GM18870 (cell line): ENCODE results near the gene MOB1B.
"Not testable (repeated sequence)": the region's sequence is repeated elsewhere in the genome, so short reads cannot be mapped to it uniquely, and the experiment has no call there.

ENCODE experiments used
- ATAC-seq: cut with Tn5 transposase; IDR thresholded peaks from one replicate; pipeline ENCODE4 v1.9.1; 2021; ENCODE audit warnings: moderate library complexity; ENCODE audit not compliant: unreplicated experiment

MOB1B gene

GRCh38 chr4:70901984-70902576 is at the start of gene MOB1B:
TSS of gene MOB1B (plus strand) at chr4:70902369. CDS start at chr4:70902537, 168 bp downstream.
- ATAC-seq, result peak; percentile 84

GRCh38 chr4:70855464-70855863 is 46.7 kb upstream of the MOB1B start:
- ATAC-seq, result no peak

GRCh38 chr4:70858454-70858853 is 43.7 kb upstream of the MOB1B start:
- no peak for ATAC-seq

GRCh38 chr4:70859066-70859465 is 43.1 kb upstream of the MOB1B start:
- ATAC-seq, result no peak

- ATAC-seq, result peak; percentile 91
These were observed 38.9 kb upstream of the MOB1B start for GRCh38 chr4:70863099-70863790.

- ATAC-seq, result no peak
These were observed 33.4 kb upstream of the MOB1B start for GRCh38 chr4:70868778-70869177.

GRCh38 chr4:70873216-70873615 is 29.0 kb upstream of the MOB1B start:
- no peak for ATAC-seq

- ATAC-seq, result no peak
These were observed 27.7 kb upstream of the MOB1B start for GRCh38 chr4:70874268-70875156.

- no peak for ATAC-seq
These were observed 24.6 kb upstream of the MOB1B start for GRCh38 chr4:70877556-70877955.

GRCh38 chr4:70880739-70881138 is 21.4 kb upstream of the MOB1B start:
- ATAC-seq, result no peak

GRCh38 chr4:70885174-70885573 is 17.0 kb upstream of the MOB1B start:
- ATAC-seq, result no peak

GRCh38 chr4:70892086-70892769 is 9.9 kb upstream of the MOB1B start:
- ATAC-seq, result no peak

- no peak for ATAC-seq
These were observed 8.4 kb upstream of the MOB1B start for GRCh38 chr4:70893790-70894189.

GRCh38 chr4:70895405-70895804 is 6.8 kb upstream of the MOB1B start:
- ATAC-seq, result no peak

GRCh38 chr4:70895811-70896491 is 6.2 kb upstream of the MOB1B start:
- peak; percentile 50 for ATAC-seq

- ATAC-seq, result not testable (repeated sequence)
These were observed 3.6 kb upstream of the MOB1B start for GRCh38 chr4:70898581-70898980.

- no peak for ATAC-seq
These were observed 574 bp upstream of the MOB1B start for GRCh38 chr4:70901607-70901983.

GRCh38 chr4:70902577-70903290 is 565 bp downstream of the MOB1B start:
- peak; percentile 31 for ATAC-seq

- ATAC-seq, result no peak
These were observed 1.1 kb downstream of the MOB1B start for GRCh38 chr4:70903291-70903603.

GRCh38 chr4:70908993-70909556 is 6.9 kb downstream of the MOB1B start:
- ATAC-seq, result no peak
